ENCODE data around the gene MEP1A. TPM values are rescaled to one million over a fixed set of nuclear protein-coding genes. Genes with fewer than 3 reads are reported as not detected.

MEP1A gene
- total and polyA plus RNA-seq, 2 of the 4 experiments (the other 2 are of a cell fraction), result not detected

DNA sequence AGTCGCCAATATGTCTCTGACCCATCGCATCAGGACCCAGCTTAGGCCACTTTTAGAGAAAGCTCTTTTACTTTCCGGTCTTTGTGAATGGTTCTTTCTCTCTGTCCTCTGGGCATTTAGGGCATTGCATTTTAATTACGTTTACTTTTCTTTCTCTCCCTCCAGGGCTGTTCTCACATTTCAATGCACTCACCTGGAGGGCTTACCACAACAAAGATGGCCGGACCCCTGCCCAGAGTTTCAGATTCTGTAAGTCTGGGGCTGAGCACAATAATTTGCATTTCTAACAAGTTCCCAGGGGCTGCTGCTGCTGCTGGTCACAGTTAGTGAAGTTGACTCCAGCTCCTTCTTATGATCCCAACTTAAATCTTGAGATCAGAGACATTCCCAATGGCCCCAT, 43.5 kb upstream of the MEP1A start:
- no peaks in the 10 kb centered on the region for H3K79me1 ChIP-seq (ENCODE audit: low read depth in 1 of 2, low read length in 2 of 2)
- H3K9me3 ChIP-seq (ENCODE audit: control insufficient read depth, insufficient read depth, low read length), result no peaks in the 10 kb centered on the region
- ChIA-PET CTCF (no interaction called here), POLR2A (ENCODE audit: unreplicated experiment) (no interaction called here)
- H3K9ac ChIP-seq (ENCODE audit: low read depth, low read length), result no peak overlapping the region
- dilution Hi-C loops (cut with HindIII; ENCODE audit: low sequenced_read_pairs, unreplicated experiment) (no loop called here), in situ Hi-C loops (cut with MboI; ENCODE audit: low sequenced_read_pairs) (no loop called here), intact Hi-C loops (cut with micrococcal nuclease) (no loop called here)
- no peaks in the 10 kb centered on the region for H3K36me3 ChIP-seq (ENCODE audit: control insufficient read depth, insufficient read depth, low read length)
- H3K23ac ChIP-seq (ENCODE audit: low read depth, low read length), result no peak overlapping the region
- H2BK5ac ChIP-seq (ENCODE audit: low read depth, low read length, poor library complexity, severe bottlenecking), result no peak overlapping the region
- H4K20me1 ChIP-seq (ENCODE audit: insufficient read depth, low read length), result no peaks in the 10 kb centered on the region
- no peak overlapping the region for H3K4me3 ChIP-seq (ENCODE audit: insufficient read depth, low read depth, low read length)
- H2BK15ac ChIP-seq (ENCODE audit: low read depth, low read length), result no peak overlapping the region
- H4K91ac ChIP-seq (ENCODE audit: insufficient read depth, low read depth, low read length), result no peak overlapping the region
- 83% methylated on average over 1 of the region's 5 CpGs; no CpG with 5 or more reads in 1 of the 2 experiments for WGBS, 2 experiments (ENCODE audit: extremely low coverage in 2 of 2, insufficient read length in 1 of 2)
- H4K8ac ChIP-seq (ENCODE audit: low read depth in 2 of 2, low read length in 2 of 2), result no peak overlapping the region
- no peak overlapping the region for H2AFZ ChIP-seq (replicated peaks; ENCODE audit: low read length, poor library complexity)
- H3K18ac ChIP-seq (ENCODE audit: low read depth, low read length), result no peak overlapping the region
- H2AK5ac ChIP-seq (ENCODE audit: low read depth, low read length), result no peak overlapping the region
- no peaks in the 10 kb centered on the region for H3K4me1 ChIP-seq (ENCODE audit: control insufficient read depth, insufficient read depth, low read length)
- H3K4me2 ChIP-seq (ENCODE audit: low read depth, low read length), result no peak overlapping the region
- H3K9me1 ChIP-seq (ENCODE audit: insufficient read depth, low read length), result no peaks in the 10 kb centered on the region
- ATAC-seq (ENCODE audit: low read depth) (no peak), DNase-seq (no peak)
- TF ChIP-seq NFE2L2 (IDR thresholded peaks at IDR 0.05; ENCODE audit: low read depth, low read length) (no peak), CHD1 (IDR thresholded peaks at IDR 0.05; ENCODE audit: low read depth, low read length) (no peak), RCOR1 (IDR thresholded peaks at IDR 0.05; ENCODE audit: insufficient replicate concordance, low read length) (no peak), RAD21 (IDR thresholded peaks at IDR 0.05; ENCODE audit: low read length) (no peak), BHLHE40 (IDR thresholded peaks at IDR 0.05; ENCODE audit: low read depth, low read length) (no peak), CEBPB (IDR thresholded peaks at IDR 0.05; ENCODE audit: low read depth, low read length) (no peak), POLR2A (IDR thresholded peaks at IDR 0.05; ENCODE audit: low read depth, low read length) (no peak)
- TF ChIP-seq, protein P1, sequence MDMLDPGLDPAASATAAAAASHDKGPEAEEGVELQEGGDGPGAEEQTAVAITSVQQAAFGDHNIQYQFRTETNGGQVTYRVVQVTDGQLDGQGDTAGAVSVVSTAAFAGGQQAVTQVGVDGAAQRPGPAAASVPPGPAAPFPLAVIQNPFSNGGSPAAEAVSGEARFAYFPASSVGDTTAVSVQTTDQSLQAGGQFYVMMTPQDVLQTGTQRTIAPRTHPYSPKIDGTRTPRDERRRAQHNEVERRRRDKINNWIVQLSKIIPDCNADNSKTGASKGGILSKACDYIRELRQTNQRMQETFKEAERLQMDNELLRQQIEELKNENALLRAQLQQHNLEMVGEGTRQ (IDR thresholded peaks at IDR 0.05; ENCODE audit: low read depth, low read length), result no peak
- TF ChIP-seq, protein P2, sequence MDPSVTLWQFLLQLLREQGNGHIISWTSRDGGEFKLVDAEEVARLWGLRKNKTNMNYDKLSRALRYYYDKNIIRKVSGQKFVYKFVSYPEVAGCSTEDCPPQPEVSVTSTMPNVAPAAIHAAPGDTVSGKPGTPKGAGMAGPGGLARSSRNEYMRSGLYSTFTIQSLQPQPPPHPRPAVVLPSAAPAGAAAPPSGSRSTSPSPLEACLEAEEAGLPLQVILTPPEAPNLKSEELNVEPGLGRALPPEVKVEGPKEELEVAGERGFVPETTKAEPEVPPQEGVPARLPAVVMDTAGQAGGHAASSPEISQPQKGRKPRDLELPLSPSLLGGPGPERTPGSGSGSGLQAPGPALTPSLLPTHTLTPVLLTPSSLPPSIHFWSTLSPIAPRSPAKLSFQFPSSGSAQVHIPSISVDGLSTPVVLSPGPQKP (IDR thresholded peaks at IDR 0.05; ENCODE audit: borderline replicate concordance, low read depth, low read length), result no peak
- TF ChIP-seq, protein P3, sequence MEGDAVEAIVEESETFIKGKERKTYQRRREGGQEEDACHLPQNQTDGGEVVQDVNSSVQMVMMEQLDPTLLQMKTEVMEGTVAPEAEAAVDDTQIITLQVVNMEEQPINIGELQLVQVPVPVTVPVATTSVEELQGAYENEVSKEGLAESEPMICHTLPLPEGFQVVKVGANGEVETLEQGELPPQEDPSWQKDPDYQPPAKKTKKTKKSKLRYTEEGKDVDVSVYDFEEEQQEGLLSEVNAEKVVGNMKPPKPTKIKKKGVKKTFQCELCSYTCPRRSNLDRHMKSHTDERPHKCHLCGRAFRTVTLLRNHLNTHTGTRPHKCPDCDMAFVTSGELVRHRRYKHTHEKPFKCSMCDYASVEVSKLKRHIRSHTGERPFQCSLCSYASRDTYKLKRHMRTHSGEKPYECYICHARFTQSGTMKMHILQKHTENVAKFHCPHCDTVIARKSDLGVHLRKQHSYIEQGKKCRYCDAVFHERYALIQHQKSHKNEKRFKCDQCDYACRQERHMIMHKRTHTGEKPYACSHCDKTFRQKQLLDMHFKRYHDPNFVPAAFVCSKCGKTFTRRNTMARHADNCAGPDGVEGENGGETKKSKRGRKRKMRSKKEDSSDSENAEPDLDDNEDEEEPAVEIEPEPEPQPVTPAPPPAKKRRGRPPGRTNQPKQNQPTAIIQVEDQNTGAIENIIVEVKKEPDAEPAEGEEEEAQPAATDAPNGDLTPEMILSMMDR (conservative IDR thresholded peaks at IDR 0.05; ENCODE audit: low read depth, low read length), result no peak
- H2AK9ac ChIP-seq (replicated peaks; ENCODE audit: low read depth, low read length, poor library complexity), result no peak overlapping the region
- no peak overlapping the region for H3K14ac ChIP-seq (replicated peaks; ENCODE audit: low read depth, low read length)
- no peak overlapping the region for H3K4ac ChIP-seq (ENCODE audit: low read depth, low read length)
- no peak overlapping the region for H4K5ac ChIP-seq (ENCODE audit: low read depth, low read length)
- H2BK20ac ChIP-seq (ENCODE audit: low read depth, low read length), result no peak overlapping the region
- no peak overlapping the region for H3K27ac ChIP-seq (ENCODE audit: insufficient read depth, low read length)
- no peak overlapping the region for H3K56ac ChIP-seq (ENCODE audit: extremely low read depth, insufficient read depth, low read length)
- no peak overlapping the region for H2BK120ac ChIP-seq (ENCODE audit: low read depth, low read length)
- BruUV-seq (replicated peaks), result no TSS peak
- no peaks in the 10 kb centered on the region for H3K27me3 ChIP-seq (ENCODE audit: control insufficient read depth, insufficient read depth, low read length)

All from IMR-90 (cell line).